HG03095 (cell line): Measurements from ENCODE around the gene ASTN2.

ENCODE experiments used
- ATAC-seq: cut with Tn5 transposase; IDR thresholded peaks from one replicate; pipeline ENCODE4 v1.9.1; 2021; ENCODE audit warnings: moderate library complexity; ENCODE audit not compliant: unreplicated experiment

The ASTN2 gene

GRCh38 chr9:116647515-116647809 lies 767.4 kb downstream of the ASTN2 start:
- no peak for ATAC-seq

GRCh38 chr9:116646661-116647514 lies 768.0 kb downstream of the ASTN2 start:
- no peak for ATAC-seq

- ATAC-seq, result no peak
Measured at GRCh38 chr9:116644091-116644688, 770.7 kb downstream of the ASTN2 start.

GRCh38 chr9:116643691-116644090 lies 771.2 kb downstream of the ASTN2 start:
- ATAC-seq, result no peak

DNA sequence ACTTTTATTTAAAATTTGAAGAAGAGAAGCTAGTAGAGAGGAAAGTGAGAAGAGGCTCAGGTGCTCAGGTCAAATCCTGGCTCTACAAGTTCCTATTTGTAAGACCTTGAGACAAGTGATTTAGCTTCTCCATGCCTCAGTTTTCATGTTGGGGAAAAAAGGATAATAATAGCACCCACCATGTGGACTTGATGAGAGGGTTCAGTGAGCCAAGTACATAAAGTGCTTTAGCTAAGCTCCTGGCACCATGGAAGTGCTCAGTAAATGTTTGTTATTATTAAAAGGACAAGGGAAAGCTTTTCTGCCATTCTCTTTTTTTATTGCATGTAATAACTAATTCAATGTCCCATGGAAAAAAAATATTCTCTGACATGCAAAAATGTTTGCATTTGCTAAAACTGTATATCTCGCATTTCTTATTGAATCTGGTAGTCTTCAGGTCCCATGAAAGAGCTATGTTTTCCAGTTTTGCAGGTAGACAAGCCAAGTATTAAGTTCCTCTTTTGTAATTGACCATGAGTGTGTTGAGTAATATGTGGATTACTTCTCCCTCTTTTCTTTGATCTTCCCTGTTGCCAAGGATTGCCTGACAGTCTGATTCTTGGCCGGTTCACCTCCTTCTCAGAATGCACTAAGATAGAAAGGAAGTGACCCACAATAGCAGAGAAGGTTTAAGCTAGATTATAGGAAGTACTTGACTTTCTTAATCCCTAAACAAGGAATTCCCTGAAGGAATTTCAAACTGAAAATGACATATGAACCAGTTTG lies 773.4 kb downstream of the ASTN2 start:
- ATAC-seq, result no peak

GRCh38 chr9:116639251-116639741 lies 775.6 kb downstream of the ASTN2 start:
- no peak for ATAC-seq

DNA sequence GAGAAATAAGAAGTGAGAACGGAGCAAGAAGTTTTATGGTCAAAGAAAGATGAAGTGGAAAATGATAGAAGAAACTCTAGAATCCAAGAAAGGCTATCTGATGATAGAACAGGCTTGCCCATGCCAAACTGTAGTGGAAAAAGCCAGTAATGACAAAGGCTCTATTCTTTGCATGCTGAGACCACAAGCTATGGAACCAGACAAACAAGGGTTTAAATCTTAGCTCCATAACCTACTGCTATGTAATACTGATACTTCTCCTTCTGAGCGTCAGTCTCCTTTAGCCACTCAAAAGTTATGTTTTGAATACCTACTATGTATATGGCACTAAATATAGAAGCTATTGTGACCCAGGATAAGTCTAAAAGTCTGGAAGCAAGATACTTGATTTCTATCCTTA lies 778.9 kb downstream of the ASTN2 start:
- ATAC-seq, result no peak

GRCh38 chr9:116632990-116633838 lies 781.6 kb downstream of the ASTN2 start:
- ATAC-seq, result no peak

GRCh38 chr9:116629634-116630033 lies 785.2 kb downstream of the ASTN2 start:
- no peak for ATAC-seq

- no peak for ATAC-seq
Measured at GRCh38 chr9:116628716-116629115, 786.1 kb downstream of the ASTN2 start.

- no peak for ATAC-seq
Measured at GRCh38 chr9:116627433-116627832, 787.4 kb downstream of the ASTN2 start.

GRCh38 chr9:116626762-116627161 lies 788.1 kb downstream of the ASTN2 start:
- ATAC-seq, result no peak

- ATAC-seq, result no peak
Measured at GRCh38 chr9:116623715-116624114, 791.1 kb downstream of the ASTN2 start.

DNA sequence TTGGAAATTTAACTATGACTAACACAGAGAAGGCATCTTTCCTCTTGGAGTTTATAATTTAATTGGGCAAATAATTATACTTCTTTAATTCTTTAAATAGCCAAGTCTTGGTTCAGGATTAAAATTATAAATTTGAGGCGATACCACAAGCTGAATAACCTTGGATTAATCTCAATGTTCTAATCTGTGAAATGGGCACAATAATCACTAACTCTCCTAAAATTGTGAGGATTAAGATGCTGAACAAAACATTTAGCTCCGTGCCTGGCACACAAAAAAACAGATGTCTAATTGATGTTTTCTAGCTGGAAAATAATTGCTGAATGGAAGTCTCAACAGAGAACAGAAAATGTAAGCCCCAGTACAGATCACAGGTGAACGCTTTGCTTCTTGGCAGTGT lies 797.5 kb downstream of the ASTN2 start:
- ATAC-seq, result no peak

DNA sequence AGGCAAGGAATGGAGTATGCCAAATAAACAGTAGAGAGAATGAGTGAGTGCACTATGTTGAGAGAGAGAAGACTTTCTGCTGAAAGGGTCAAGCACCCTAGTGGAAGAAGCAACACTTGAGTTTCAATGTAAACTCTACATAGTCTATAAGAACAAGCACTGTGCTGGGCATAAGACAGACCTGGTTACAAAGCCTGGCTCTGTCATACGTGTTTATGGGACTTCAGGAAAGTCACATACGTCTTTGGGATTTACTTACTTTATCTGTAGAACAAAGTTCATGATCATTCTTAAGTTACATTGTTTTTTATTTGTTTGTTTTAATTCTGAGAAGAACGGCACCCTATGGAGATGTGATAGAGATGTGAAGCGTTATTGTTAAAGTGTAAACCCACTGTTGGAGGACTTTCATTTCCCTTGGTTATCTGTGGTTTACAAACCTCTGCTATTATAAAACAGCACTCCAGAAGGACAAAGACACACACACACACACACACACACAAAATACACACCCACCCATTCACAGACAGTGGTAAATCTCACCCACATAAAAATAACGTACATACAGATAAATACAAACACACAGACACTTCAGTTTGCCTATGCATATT lies 798.4 kb downstream of the ASTN2 start:
- no peak for ATAC-seq

DNA sequence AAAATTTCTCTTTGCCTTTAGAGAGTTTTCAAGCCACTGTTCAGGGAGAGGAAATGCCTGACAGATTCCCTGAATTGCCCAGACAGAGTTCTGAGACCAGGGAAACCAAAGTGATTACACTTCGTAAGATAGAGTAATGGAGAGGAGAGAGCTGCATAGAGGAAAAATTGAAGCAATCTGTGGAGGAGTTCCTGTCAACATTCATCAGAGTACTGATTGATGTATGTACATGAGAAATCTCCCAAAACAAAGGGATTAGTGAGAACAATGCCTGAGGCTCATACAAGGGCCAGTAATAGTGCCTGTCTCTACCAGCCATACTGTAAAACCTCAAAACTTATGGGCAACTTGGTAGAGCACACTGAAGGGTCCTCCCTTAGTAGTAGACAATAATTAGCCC lies 806.8 kb downstream of the ASTN2 start:
- no peak for ATAC-seq

DNA sequence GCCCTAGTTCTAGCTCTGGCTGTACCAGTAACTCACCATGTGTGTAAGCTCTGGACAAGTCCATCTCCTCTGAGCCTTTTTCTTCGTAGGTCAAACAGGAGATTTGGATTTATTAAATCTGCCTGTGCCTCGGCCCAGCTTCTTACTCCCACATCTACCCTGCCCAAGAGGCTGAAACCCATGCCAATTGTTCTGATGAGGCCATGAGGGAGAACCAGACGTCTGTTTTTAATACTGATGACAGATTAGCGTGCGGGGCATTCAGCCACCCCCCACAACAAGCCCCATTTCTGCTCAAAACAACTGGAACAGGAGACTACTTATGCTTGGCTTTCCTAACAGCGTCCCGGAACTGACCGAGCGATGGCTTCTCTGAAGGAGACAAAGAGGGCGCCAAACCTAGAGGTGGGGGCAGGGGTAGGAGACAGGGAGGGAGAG lies 808.9 kb downstream of the ASTN2 start:
- no peak for ATAC-seq

GRCh38 chr9:116605060-116605459 lies 809.8 kb downstream of the ASTN2 start:
- ATAC-seq, result no peak

DNA sequence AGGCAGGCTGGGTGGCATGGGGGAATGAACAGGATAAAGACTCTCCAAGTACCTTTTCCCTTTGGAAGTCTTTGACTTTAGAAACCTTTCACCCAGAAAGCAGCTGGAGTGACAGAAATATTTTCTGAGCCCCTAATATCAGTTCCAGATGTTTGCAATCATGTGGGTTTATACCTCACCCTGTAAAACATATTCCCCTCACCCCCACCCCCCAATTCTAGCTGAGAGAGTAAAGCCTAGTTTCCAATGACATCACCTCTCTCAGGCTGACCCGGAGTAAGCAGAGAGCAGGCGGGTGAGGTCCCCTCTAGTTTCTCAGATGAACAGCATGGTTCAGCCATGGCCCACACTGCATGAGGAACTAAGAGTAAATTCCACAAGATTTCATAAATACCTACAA lies 810.6 kb downstream of the ASTN2 start:
- ATAC-seq, result no peak

DNA sequence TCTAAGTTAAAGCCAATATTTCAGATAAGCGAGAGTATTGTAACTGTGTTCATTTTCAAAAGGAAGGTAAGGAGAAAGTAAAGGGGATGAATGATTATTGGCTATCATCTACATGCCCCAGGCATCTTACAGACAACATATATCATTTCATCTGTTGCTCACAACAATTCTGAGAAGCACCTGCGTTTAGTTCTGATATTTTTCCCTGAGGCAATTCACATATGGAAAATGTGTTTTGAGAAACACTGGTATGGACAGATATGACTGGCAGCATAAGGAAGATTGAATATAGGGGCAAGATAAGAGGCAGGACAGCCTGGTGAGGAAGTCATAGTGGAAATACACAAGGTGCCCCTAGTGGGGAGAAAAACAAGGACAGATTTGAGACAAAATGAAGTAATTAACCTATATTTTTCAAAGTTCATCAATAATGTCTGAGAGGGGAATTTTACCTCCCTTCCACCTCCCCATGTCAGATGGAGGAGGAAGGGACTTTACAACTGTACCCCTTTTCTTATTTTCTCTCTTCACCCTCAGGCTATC lies 815.4 kb downstream of the ASTN2 start:
- ATAC-seq, result no peak
